GM19099 (cell line): Measurements from ENCODE around the gene AKT3.

Experiments
- POLR2A ChIP-seq: IDR thresholded peaks from 3 replicates; pipeline ENCODE4 v1.6.1; 2011; ENCODE audit warnings: low read depth; ENCODE audit not compliant: insufficient read length; ENCODE audit errors: extremely low read depth

Gene AKT3

DNA sequence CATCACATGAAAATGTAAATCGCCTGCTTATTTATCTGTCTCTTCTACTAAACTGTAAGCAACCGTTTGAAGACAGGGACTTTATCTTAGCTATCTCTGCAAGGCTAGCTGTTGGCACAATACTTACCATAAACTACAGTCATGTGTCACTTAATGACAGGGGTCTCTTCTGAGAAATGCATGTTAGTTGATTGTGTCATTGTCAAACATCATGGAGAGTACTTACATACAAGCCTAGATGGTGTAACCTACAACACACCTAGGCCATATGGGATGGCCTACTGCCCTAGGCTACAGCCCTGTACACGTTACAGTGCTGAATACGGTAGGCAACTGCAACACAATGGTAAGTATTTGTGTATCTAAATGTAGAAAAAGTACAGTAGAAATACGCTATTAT, 326.3 kb downstream of the AKT3 start:
- TF ChIP-seq POLR2A: no peak

DNA sequence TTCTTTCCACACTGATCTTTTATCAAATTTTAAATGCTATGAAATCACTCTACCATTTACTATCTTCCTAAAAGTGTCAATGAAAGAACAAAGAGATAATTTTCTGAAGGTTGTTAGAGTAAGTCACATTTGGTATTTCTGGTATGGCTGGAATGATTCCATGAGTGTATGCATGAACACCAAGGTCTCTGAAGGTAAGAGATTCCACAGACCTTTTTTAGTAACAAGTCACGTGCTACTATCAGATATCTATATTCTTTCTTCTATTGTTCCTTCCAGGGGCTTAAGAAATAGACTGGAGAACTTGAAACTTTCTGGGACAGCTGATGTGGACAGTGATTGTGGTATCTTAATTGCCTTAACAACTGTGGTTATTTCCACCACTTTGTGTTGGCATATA, 329.2 kb downstream of the AKT3 start:
- no peak for TF ChIP-seq POLR2A

DNA sequence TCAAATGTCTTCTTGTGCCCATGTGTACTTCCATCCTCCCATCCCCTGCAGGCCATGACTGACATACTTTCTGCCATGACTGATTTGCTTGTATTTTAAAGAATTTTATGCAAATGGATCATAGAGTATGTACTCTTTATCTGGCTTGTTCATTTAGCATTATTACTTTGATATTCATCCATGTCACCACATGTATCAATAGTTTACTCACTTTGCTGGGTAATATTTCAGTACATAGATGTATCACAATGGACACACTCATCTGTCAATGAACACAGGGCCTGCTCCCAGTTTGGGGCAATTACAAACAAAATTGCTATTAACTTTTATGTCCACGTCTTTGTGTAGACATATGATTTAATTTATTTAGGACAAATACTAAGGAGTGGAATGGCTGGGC, 335.1 kb downstream of the AKT3 start:
- no peak for TF ChIP-seq POLR2A

DNA sequence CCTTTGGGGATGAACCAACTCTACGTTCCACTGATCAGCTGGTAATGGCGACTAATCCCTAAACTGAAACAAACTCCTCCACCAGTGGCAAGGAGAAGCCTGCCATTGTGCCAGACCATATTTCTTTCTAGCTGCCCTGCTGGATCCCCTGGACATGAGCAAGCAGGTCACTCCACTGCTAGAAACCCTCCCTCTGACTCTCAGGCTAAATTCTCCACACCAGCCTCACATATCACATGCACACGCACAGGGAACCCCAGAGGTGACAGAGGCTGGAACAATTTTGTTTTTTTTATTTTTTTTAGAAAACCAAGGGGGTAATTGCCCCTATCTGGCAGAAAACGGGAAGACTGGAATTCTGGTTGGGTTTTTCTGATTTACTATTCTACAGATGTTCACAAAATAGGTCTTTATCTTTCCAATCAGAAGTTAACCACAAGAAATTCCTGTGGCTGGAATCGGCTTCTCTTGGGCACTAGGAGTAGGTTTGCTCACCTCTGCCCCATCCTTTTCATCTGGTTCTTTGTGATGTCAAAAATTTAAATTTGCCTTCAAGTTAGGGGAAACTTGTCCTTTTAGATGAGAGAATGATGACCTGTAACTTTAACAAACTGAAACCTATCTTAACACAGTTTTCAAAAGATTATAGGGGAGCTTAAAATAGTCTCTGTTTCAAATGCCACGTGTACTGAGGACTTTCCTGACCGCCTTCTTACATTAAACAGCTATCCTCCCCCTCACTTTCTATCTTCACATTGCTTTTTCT, 336.1 kb downstream of the AKT3 start:
- TF ChIP-seq POLR2A: no peak

DNA sequence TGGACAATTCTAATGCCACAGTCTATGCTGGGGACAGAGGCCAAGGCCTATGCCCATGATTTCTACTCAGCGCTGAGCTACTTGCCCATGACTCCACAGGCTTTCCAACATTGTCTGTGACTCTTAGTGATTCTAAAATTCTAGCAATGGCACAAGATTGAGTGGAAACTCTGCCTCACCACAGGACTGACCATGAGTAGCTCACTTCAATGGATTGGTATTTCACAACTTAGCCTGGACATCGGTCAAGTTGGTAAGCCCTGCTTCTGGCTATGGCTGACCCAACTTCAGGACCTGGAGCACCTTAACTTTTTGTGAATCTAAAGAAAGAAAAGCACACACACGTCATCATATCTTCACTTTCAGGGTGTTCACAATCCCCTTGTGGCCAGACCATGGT, 339.1 kb downstream of the AKT3 start:
- TF ChIP-seq POLR2A: no peak

DNA sequence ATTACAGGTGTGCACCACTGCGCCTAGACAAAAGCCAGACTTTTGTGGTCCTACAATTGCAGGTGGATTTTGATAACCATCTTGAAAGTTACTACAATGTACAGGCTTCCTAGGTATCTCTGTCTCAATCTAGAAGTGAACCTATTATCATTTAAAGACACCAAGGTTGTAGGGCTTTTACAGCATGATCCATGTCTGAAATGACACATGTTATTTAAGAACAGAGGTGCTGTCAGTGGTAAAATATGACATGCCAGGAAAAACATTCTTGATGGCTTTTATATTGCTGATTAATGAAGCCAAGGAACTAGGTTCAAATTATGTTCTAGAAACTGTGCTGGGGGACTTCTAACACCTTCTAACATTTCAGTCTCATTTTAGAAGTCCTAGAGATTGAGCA, 341.1 kb downstream of the AKT3 start:
- no peak for TF ChIP-seq POLR2A

DNA sequence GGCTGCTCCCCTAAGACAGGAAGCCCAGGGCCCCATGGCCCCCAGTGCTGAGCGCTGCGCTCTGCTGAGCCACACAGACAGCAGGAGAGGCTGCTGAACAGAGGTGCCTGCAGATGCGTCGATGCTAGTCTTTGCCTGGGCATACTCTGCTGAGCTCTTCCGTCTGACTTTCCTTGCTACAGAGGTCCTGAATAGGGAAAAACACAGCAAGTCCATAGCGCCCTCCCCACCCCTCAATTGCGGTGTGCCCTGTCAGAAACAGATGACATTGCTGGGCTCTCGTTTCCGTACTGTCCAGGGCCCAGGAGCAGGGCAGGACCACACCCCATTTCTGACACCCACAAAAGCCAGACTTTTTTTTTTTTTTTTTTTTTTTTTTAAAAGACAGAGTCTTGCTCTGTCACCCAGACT, 341.7 kb downstream of the AKT3 start:
- TF ChIP-seq POLR2A: no peak

DNA sequence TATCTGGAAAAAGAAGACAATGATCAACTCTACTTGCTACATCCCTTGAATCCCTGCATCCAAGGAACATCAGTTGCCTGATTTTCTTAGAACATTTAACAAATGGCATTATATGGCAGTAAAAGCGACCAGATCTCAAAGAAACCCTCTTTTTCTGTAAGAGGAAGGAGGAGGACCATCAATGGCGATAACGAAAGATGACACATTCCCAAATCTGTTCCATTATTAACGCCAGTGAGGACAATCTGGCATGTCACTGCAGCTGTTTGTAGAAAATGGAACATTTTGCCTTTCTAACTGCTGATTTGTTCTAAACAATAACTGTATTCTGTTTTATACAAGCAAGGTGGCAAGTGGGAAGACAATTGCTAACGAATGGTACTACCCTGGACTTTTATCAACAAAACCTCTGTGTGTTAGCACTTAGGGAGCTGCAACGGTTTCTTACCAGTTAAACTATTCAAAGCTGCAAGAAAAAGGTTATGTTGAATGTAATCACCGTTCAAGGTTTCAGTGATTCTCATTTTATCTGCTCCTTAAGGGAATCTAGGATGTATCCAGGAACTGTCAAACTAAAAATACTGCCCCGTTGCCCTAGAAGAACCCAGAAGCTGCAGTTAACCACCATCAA, 342.3 kb downstream of the AKT3 start:
- no peak for TF ChIP-seq POLR2A

DNA sequence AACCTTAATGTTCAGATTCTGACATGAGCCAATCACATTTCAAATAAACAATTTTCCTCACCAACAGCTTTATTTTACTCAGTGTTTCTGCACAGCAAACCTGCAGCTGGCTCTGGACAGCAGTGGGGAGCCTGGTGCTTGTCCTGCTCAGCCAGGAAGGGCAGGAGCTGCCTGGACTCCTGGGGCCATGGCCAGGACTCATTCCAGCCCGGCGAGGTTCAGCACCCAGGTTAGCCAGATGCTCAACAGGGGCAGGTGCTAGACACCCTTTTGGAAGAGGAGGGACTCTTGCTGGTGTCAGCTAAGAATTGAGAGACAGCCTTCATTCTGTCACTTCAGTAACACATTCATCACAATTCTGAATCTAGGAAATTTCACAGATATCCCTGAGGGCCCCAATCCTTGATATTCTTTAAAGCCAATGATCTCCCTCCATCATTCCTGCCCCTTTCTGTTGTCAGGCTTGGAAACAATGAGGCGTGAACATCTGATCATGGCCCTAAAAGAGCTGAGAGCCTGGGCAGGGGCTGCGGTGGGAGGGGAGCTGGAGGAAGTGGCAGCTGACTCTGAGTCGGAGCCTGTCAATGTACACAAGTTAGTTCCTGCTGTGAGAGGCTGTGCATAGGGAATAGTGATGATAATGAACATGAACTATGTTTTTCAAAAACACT, 342.9 kb downstream of the AKT3 start:
- TF ChIP-seq POLR2A: no peak

DNA sequence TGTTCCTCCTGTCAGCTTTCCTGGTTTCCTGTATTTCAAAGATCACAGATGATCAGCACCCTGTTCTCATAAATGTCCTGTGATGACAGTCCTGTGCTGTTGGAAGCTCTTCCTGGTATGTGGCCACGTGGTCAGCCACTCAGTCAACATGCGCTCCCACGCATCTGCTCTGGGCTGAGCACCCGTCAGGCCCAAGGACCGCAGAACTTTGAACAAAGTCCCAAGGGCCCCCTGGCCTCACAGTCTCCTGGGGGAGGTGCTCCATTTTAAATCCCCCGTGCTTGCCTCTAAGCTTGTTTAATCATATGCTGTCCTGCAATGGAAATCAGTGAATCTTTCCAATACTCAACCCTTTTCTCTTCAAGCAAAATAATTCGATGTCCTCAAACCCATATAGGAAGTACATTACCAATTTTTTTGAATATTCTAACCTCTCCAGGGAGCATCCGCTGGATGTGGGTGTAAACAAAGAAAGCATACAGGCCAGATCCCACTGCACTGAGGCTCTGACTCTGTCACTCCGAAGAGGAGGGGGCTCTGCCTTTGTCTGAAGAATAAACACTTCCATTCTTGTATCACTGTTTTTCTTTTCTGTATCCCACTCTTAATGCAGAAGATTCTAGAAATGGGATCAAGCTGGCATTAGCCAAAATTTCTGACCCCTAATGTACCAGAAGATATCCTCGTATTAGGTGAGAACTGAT, 343.9 kb downstream of the AKT3 start:
- TF ChIP-seq POLR2A: no peak

DNA sequence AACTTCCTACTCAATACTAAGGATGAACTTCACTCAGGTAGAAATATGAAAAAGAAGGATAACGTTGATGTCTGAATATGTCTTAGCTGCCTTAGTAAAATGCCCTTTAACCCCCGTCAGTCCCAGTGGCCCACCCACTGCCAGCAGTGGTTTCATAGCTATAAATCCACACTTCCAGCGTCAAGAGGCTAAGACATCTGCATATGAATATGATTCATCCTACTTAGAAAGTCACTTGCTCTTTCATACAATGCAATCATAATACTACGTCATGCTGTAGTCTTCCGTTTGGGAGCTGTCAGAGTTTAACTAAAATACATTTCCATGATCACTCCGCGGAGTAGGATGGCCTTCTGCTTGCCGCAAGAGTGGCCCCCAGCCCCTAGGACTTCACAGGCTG, 346.9 kb downstream of the AKT3 start:
- no peak for TF ChIP-seq POLR2A

DNA sequence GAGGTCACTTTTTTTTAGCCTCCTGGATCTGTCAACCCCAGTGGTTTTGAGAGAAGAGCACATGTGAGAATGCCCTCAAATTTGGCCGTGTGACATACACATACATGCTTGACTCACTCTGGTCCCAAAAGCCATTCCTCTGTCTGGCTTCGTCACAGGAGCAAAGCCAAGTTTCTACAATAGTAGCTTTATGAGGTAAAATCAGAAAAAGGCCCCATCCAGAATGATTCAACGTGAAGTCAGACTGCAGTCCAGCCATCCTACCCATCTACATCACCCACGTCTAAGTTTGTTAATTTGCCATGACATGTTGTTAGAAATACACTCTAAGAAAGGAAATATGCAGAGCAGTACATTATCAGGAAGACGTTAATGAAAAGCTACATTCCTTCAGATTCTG, 349.0 kb downstream of the AKT3 start:
- TF ChIP-seq POLR2A: no peak

DNA sequence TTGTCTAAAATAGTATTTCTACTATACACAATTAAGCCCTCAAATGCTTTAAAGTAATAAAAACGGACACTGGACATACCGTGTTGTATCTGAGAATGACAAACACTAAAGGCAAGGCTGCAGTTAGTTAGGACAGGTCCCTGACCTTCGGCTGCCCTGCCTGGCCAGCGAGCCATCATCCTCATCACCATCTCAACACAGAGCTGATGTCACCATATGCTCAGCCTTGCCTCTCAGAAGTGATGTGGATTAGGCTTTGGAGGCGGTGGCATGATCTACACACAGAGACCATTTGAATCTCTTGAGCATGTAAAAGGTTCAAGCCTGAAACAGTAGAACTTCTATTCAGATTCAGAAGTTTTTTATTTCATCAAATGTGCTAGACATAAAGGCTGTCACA, 349.5 kb downstream of the AKT3 start:
- TF ChIP-seq POLR2A: no peak

DNA sequence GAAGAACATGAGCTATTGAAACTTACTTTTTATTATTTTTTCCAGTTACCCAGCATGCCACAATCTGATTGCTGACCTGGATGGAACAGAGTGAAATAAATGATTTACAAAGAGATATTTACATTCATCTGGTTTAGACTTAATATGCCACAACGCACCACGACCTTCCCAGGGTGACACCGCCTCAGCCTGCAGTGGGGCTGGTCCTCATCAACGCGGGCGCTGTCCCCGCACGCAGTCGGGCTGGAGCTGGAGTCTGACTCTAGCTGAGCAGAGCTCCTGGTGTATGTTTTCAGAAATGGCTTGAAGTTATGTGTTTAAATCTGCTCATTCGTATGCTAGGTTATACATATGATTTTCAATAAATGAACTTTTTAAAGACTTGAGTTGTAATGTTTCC, 350.3 kb downstream of the AKT3 start:
- TF ChIP-seq POLR2A: no peak

DNA sequence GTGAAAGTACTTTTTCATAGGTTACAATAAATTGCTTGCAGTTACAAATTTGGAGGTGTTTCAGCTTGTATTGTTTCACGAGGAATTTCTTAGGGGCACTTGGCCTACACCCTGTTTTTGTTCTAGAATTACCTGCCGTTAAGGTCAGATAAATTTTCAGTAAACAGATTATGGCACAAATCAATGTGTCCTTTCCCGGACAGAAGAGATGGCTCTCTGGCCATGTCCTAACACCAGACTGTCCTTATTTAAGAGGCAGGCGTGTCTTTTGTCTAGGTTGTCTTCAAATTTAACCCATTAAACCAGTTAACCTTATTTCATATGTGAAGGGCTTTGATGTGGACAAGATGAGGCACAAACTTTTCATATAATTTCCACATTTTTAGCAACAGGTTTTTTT, 350.8 kb downstream of the AKT3 start:
- TF ChIP-seq POLR2A: no peak
